OCI-M2 (cell line): ENCODE measurements around the gene MEGF11.
"Not testable (repeated sequence)": the region's sequence is repeated elsewhere in the genome, so short reads cannot be mapped to it uniquely, and the experiment has no call there.

ENCODE experiments used
- DNase-seq: peaks from one replicate; lab custom pipeline; 2025; ENCODE audit not compliant: unreplicated experiment; lab: John Stamatoyannopoulos, UW

The MEGF11 gene

DNA sequence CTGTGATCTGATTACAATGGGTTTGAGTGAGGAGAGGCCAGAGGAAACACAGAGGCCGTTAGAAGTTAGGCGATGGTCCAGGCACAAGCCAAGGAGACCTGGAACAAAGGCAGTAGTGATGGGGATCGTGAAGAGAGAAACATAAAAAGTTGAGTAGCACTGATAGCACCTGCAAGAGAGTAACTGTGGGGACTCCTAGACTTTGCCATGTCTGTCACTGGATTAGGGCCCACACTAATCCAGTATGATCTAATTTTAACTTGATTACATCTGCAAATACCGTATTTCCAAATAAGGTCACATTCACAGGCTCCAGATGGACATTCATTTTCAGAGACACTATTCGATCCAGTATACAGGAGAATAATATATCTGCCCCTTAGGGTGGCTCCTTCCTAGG, 239.5 kb downstream of the MEGF11 start:
- no peak for DNase-seq

DNA sequence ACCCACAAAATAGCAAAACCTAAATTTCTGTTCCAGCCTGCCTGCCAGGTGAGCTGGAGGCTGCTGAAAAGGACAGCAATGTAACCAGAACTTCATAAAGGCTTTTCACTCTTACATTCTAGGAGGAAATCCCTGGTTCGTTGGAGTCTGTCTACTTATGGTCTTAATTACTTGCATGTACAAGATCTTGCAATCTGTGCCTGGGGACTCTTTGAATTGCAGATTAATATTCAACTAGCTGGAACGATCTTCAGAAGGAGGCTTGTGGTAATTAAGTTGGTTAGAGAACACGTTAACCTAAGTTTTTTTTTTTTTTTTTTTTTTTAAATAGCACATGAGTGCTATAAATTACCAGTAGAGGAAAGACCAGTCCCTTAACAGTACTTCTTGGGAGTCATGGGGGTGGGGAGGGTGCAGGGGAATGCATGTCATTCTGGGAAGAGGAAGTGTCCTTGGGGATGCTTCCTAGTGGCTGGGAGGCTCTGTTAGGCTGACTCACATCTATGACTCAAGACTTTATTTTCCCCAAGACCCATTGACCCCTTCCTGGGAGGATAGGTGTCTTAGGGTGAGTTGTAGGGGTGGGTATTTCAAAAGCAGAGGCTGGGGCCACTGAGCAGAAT, 244.5 kb downstream of the MEGF11 start:
- no peak for DNase-seq

DNA sequence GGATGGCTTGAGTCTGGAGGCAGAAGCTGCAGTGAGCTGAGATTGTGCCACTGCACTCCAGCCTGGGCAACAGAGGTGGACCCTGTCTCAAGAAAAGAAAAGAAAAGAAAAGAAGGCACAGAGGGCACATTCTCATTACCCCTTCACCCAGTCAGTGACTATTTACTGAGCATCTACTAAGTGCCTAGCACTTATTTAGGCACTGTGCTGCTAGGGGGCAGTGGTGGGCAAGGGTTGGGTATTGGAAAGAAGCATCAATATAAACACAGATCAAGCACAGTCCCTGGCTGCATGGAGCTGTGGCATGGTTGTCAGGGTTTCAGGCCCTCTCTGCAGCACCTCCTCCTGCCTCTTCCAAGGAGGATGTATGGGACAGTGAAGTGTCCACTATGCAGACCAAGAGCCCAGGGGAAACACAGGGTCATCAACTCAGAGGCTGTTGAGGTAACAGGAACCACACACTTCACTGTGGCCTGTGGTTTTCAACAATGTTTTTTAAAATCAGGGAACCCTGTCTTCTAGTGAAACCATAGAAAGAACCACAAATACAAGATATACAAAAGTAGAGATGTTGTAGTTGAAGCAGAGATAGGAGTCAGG, 245.8 kb downstream of the MEGF11 start:
- DNase-seq = no peak

DNA sequence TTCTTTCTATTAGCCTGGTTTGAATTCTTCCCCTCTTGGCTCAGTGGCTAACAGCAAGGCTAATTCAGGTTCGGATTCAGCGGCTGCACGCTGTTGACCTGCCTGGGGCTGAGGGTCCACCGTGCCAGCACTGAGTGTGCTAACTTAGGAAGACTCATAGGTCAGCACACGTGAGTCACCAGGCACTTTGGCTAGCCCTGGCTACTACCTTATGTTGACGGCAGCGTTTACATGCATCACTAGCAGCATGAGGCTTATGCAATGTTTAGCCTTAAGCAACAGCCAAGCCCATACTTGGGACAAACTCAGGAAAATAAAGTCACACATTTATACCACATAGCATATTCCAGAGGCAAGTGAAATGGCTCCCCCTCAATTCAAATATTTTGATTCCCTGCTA, 246.6 kb downstream of the MEGF11 start:
- no peak for DNase-seq

DNA sequence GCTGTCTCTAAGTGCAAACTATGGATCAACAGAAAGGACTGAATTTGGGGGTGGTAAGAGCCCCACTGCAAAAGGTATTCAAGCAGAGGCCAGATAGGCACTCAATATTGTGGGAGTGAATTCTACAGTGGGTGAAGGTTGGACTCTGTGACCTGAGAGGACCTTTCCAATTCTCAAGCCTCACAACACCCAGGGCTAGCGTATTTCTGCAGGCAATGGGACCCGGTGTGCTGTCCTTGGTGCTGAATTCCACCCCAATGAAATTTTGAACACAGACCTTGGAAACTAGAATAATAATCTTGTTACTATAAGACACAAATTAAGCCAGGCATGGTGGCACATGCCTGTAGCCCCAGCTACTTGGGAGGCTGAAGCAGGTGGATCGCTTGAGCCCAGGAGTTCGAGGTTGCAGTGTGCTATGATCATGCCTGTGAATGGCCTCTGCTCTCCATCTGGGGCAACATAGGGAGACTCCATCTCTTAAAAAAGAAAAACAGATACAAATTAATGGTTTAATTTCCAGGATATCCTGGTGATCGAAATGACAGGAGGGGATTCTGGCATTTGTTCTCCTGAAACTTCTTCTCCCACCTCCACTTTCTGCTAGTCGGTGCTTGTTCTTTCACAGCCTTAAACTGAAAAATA, 248.8 kb downstream of the MEGF11 start:
- no peak for DNase-seq

DNA sequence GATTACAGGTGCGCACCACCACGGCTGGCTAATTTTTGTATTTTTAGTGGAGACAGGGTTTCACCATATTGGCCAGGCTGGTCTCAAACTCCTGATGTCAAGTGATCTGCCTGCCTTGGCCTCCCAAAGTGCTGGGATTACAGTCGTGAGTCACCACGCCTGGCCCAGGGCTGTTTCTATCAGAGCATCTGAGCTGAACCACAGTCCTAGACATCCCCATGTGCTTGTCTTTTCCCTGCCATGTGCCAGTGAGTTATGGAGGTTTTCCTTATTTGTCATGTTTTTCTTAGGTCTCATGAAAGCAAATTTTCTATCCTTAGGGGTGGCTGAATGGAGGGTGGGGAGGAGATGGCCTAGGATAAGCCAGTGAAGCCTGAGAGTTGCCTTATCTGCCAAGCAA, 250.4 kb downstream of the MEGF11 start:
- not testable (repeated sequence) for DNase-seq

DNA sequence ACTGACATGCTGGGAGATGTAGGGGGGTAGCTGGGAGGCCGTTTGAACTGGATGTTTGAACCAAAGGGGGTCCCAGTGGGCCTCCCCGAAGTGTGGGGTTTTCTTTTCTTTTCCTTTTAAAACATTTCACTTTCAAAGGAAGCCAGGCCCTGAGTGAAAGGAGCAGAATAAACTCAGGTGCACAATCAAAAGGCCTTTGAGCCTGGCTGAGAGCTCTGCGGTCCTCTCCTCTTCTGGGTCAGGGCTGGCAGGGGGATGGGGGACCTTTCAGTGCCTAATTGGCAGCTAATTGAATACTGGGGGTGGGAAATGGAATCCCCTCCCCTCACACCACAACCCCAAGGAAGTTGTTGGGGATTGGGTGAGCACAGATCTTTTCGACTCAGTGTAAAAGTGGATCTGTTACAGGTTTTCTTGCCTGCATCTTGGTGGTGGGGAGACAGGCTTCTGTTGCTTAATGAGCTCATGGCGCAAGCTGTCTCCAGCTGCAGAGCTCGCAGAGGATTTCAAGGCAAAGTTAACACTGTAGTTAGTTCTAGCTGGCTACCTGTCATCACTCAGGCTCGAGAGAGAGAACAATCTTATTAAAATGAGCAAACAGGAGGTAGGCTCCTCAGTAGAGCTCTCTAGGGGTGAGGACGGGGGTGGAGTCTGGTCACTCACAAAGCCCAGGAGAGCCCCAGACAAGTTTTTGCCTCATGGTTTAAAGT, 251.7 kb downstream of the MEGF11 start:
- DNase-seq = no peak

DNA sequence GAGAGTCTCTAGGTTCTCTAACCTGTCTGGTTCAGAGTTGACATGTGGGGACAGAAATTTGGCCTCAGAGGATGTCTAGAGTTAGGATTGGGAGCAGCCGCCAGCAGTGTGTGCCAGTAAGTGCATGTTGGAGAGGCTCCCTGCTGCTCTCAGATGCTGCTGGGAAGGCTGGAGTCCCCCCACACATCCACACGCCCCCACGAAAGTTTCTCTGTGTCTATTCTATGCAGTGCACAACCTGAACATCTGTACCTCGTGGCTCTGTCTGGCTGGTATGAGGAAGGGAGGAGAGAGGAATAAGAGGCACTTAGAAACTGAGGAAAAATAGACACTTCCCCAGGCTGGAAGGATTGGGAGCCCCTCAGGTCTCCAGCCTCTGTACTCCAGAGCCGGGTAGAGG, 252.5 kb downstream of the MEGF11 start:
- no peak for DNase-seq

DNA sequence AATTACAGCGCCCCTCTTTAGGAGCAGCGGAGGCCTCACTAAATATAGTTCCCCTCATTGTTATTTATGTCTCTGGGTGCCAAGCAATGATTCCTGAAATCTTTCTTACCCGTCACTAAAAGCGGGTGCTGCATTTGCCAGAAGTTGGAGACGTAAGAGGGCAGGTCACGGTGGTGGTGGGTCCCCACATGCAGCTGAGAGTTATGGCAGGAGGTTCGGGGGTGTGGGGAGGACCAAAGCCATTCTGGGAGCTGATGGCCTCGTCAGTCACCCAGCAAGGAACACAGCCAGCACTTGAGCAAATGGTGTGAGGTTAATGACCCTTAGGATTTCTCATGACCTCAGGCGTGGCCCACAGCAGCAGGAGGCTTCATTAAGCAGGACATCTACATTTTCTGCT, 255.1 kb downstream of the MEGF11 start:
- DNase-seq = no peak

DNA sequence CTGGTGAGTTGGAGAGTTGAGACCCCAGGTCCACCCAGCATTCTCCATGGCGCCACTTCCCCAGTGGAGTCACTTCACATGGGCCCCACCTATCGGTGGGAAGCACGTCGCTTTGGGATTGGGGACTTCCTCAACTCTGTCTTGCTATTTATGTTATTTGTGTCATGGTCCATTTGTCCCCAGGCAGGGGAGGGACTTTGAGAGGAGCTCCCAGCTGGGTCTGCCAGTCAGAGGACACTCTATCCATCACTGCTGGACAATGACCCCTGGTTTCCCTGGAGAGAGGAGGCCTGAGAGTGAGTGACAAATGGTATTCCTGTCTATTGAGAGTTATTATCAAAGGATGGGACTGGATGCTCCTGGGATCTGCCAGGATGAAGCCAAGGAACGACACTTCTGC, 256.6 kb downstream of the MEGF11 start:
- DNase-seq = no peak

DNA sequence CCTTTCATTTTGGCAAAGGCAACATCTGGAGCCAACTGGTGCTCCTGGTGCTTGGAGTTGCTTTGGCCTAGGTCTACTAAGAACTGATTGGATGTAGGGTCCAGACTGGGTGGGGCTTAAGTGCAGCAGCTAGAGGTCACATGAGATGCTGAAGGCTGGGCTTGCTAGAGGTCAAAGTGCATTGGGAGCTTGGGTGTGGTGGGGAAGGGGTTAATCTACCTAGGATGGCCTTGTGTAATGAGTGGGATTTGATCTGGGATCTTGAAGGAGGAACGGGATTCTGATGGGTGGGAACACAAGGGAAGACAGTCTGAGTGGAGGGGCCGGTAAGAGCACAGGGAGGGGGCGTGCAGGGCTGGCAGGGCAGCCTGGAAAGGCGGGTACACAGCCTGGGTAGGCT, 258.7 kb downstream of the MEGF11 start:
- no peak for DNase-seq

DNA sequence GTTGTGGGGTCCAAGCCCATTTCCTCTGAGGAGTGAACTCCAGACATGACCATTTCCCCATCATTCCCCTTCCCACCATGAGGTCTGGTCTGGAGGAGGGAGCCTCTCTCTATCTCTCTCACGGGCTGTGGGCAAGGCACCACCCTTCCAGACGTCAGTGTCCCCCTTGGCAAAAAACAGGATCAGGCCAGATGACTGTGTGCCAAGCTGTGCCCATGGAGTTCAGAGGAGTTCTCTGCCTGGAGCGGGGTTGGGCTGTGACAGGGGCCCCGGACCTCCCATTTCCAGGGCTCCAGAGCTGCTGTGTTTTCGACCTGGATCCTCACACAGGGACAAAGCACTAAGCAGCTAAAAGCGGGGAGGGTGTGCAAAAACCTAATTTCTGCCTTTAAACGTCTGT, 259.8 kb downstream of the MEGF11 start:
- no peak for DNase-seq

DNA sequence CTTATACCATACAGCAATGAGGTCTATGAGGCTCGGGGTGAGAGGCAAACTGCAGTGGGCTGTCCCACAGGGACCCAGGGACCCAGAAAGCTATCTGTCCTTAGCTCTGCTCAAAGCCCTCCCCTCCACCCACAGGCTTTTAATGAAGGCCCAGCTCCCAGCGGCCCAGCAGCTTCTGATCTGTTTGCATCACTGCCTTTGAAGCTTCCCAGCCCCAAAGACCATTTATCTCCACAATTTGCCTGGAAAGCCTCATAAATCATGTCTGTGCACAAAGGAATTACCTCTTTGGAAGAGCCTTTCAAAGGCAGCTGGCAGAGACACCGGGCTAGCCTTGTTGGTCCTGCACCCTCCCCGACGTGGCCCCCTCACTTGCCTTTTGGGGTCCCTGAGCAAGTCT, 260.3 kb downstream of the MEGF11 start:
- DNase-seq = no peak

DNA sequence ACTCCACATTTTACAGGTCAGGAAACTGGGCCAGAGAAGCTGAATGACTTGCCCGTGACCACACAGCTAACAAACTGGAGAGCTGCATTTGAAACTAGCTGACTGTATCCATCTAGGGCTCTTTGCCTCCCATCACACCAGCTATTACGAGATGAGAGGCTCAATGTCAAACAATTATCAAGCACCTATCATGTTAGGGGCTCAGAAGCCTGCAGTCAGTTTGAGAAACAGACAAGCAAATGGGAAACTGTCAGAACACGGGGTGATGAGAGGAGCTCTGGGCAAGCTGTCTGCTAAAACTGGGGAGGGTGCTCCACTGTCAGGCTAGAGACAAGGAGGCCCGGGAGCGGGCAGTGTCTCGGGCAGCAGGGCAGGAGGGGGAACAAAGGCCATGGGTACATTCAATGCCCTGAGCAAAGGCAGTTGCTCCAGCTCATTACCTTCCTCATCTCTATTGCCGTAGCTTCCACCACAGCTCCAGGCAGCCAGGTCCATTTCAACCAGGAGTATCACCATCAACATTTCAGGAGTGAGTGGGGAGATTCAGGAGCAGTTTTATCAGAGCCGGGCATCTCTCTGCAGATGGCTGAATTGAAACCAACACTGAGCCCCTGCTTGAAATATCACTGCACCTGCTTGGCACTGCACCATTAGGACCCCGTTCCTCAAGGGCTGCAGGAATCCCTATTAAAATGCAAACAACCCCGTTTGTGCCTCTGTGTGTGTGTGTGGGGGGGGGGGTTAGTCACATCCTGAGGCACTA, 261.6 kb downstream of the MEGF11 start:
- no peak for DNase-seq

DNA sequence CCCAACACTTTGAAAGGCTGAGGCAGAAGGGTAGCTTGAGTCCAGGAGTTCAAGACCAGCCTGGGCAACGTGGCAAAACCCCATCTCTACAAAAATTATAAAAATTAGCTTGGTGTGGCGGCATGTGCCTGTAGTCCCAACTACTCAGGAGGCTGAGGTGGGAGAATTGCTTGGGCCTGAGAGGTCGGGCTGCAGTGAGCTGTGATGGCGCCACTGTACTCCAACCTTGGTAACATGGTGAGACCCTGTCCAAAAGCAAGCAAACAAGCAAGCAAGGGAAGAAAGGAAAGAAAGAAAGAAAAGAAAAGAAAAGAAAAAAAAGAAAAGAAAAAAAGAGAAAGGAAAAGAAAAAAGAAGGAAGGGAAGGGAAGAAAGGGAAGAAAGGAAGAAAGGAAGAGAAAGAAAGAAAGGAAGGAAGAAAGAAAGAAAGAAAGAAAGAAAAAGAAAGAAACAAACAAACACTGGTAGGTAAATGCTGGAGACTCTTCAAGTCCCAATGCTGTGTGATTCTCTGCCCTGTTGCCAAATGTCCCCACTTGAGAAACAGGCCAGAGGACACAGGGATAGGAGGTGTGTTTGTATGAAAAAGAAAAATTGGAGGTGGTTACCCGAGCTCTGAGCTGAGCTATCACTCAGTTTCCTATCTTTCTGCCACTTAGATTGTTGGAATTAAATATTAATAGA, 263.1 kb downstream of the MEGF11 start:
- no peak for DNase-seq

DNA sequence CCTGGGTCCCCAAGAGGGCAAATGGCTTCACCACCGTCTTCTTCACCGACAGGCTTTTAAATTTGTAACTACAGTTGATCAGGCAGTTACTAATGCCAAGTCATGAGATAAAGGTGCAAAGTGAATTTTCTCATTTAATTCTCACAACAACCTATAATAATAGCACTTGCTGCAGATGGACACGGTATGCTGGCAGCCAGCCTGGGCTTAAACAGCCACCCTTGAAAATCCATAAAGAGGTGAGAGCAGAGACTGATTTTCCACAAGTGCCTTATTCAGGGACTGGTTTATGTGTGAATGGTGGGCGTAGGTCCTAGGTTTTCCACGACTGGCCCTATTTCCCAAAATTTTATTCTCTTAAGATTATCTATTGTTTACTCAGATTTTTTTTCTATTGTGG, 266.4 kb downstream of the MEGF11 start:
- no peak for DNase-seq

DNA sequence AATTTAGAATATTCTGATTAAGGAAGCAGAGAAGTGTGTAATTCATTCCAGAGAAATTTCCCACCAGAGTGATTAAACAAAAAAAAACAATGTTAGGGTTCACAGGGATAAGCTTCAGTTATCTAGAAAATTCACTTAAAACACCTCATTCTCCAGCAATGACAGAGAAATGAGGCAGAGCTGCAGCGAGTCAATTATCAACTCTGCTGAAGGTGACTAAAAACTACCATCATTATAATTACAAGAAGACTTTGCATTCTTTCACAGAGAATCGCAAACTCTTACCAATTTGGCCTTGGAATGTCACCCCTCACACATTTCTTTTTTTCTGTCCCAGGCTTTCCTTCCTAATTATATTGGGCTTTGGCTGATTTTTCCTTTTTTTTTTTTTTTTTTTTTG, 267.1 kb downstream of the MEGF11 start:
- DNase-seq = no peak

DNA sequence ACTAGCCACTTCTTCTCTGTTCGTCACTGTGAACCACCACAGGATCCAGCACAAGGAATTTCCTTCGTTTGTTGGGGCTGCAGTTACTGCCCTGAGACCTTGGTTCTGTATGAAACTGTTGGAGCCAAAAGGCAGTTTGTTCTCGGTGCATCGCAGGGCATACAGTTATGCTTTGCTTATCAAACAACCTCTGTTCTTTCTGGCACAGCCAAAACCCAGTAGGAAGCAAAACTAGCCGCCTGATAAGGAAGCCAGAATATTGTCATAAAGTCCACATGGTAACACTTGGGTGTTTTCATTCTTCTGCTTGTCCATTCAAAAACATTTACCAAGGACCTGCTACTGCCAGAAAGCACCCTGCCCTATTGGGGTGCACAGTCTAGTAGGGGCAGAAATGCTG, 268.2 kb downstream of the MEGF11 start:
- DNase-seq = no peak

DNA sequence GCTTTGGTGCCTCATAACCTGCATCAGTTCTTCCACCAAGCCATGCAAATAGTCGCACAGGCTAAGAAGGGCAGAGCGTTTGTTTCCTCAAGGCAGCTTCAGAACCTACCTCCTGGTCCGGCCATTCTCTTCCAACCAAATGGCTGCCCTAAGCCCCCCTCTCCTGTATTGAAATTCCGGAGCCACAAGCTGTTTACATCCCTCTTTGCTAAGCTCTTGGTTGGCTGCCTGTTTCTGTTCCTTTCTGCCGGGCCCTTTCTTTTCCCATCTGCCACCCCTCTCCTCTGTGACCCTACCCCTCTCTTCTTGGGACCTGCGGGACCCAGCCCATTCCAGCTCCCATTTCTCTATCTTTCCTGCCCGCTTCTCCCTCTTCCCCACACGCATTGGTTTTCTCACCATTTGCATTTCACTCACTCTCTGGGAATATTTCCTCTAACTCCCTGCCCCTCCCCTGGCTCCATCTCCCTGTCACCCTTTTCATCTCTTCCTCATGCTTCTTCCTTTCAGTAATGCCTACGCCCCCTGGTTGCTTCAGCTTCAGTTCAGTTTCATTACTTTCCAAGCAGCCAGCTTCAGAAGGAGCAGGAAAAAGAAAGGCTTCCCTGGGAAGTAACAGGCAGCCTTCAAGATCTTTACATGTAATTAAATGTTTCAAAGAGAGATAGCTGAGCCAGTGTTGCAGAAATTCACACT, 270.8 kb downstream of the MEGF11 start:
- no peak for DNase-seq
